Trophoblast cell (in vitro differentiated cells and primary cell): Measurements from ENCODE around the gene ROBO1.
A peak's percentile ranks its signal among the peaks of the same experiment; 100 is the strongest.

Source experiments
- DNase-seq, 2 donors: peaks; one replicate each; pipeline ENCODE4 v3.0.0-alpha.2; 2016
- H2AFZ ChIP-seq: 2 replicates; pipeline ENCODE4 v1.6.1; 2013; ENCODE audit warnings: low read length, moderate library complexity, mild to moderate bottlenecking; ENCODE audit not compliant: insufficient read depth, poor library complexity
- H2AK5ac ChIP-seq: 2 replicates; pipeline ENCODE4 v1.6.1; 2013; ENCODE audit warnings: mild to moderate bottlenecking, low read length
- H2BK120ac ChIP-seq: 2 replicates; pipeline ENCODE4 v1.6.1; 2013; ENCODE audit warnings: low read length, mild to moderate bottlenecking, moderate library complexity; ENCODE audit not compliant: insufficient read depth, poor library complexity
- H2BK12ac ChIP-seq: 2 replicates; pipeline ENCODE4 v1.6.1; 2013; ENCODE audit warnings: mild to moderate bottlenecking, low read length, moderate library complexity
- H2BK5ac ChIP-seq: 2 replicates; pipeline ENCODE4 v1.6.1; 2013; ENCODE audit warnings: low read length, low read depth, moderate library complexity, mild to moderate bottlenecking; ENCODE audit not compliant: poor library complexity
- H3K14ac ChIP-seq: 2 replicates; pipeline ENCODE4 v1.6.1; 2013; ENCODE audit warnings: mild to moderate bottlenecking, low read length
- H3K18ac ChIP-seq: 2 replicates; pipeline ENCODE4 v1.6.1; 2013; ENCODE audit warnings: mild to moderate bottlenecking, low read length
- H3K23ac ChIP-seq: 2 replicates; pipeline ENCODE4 v1.6.1; 2013; ENCODE audit warnings: low read length
- H3K27ac ChIP-seq: 2 replicates; pipeline ENCODE4 v1.5.1; 2013; ENCODE audit warnings: low read depth, mild to moderate bottlenecking, inconsistent platforms, low read length, moderate library complexity
- H3K27me3 ChIP-seq: 2 replicates; pipeline ENCODE4 v1.6.1; 2013; ENCODE audit warnings: inconsistent platforms, mild to moderate bottlenecking, low read length, moderate library complexity; ENCODE audit not compliant: insufficient read depth
- H3K36me3 ChIP-seq, 2 experiments: 1 replicate in 1 of 2; 2 replicates in 1 of 2; pipeline ENCODE4 v1.6.1; 2013; ENCODE audit warnings: low read length in 2 of 2, mild to moderate bottlenecking in 2 of 2, moderate library complexity in 1 of 2; ENCODE audit not compliant: insufficient read depth in 2 of 2, control insufficient read depth in 1 of 2
- H3K4ac ChIP-seq: 2 replicates; pipeline ENCODE4 v1.6.1; 2013; ENCODE audit warnings: low read depth, mild to moderate bottlenecking, low read length, moderate library complexity
- H3K4me1 ChIP-seq, 2 experiments: 1 replicate in 1 of 2; 2 replicates in 1 of 2; pipeline ENCODE4 v1.6.1; 2013; ENCODE audit warnings: low read length in 2 of 2, mild to moderate bottlenecking in 2 of 2, moderate library complexity in 1 of 2; ENCODE audit not compliant: insufficient read depth in 2 of 2, control insufficient read depth in 1 of 2
- H3K4me2 ChIP-seq: 2 replicates; pipeline ENCODE4 v1.6.1; 2013; ENCODE audit warnings: inconsistent platforms, mild to moderate bottlenecking, low read length, moderate library complexity
- H3K4me3 ChIP-seq: 2 replicates; pipeline ENCODE4 v1.5.1; 2013; ENCODE audit warnings: mild to moderate bottlenecking, low read depth, low read length, inconsistent platforms
- H3K79me1 ChIP-seq: one replicate; pipeline ENCODE4 v1.6.1; 2013; ENCODE audit warnings: low read length
- H3K79me2 ChIP-seq: 2 replicates; pipeline ENCODE4 v1.6.1; 2013; ENCODE audit warnings: low read length, mild to moderate bottlenecking; ENCODE audit not compliant: control insufficient read depth, insufficient read depth, poor library complexity
- H3K9ac ChIP-seq: 2 replicates; pipeline ENCODE4 v1.6.1; 2013; ENCODE audit warnings: mild to moderate bottlenecking, low read length
- H3K9me3 ChIP-seq: 2 replicates; pipeline ENCODE4 v1.6.1; 2013; ENCODE audit warnings: low read depth, mild to moderate bottlenecking, control low read depth, inconsistent platforms, low read length; ENCODE audit not compliant: insufficient read depth
- H4K12ac ChIP-seq: 2 replicates; pipeline ENCODE4 v1.6.1; 2013; ENCODE audit warnings: low read depth, mild to moderate bottlenecking, low read length, moderate library complexity
- H4K8ac ChIP-seq: 2 replicates; pipeline ENCODE4 v1.6.1; 2013; ENCODE audit warnings: low read depth, mild to moderate bottlenecking, low read length, moderate library complexity
- H4K91ac ChIP-seq: one replicate; pipeline ENCODE4 v1.6.1; 2013; ENCODE audit warnings: low read depth, mild to moderate bottlenecking, low read length, moderate library complexity
- WGBS: extraction: QIAGEN DNeasy Blood & Tissue Kit; methylation state at CpG from one replicate; pipeline ENCODE4 v1.1.7; 2013; ENCODE audit warnings: missing lambda C conversion rate; ENCODE audit not compliant: insufficient read length, insufficient coverage; ENCODE audit errors: extremely low coverage; 5-methylcytosine and 5-hydroxymethylcytosine counted together

The ROBO1 gene

DNA sequence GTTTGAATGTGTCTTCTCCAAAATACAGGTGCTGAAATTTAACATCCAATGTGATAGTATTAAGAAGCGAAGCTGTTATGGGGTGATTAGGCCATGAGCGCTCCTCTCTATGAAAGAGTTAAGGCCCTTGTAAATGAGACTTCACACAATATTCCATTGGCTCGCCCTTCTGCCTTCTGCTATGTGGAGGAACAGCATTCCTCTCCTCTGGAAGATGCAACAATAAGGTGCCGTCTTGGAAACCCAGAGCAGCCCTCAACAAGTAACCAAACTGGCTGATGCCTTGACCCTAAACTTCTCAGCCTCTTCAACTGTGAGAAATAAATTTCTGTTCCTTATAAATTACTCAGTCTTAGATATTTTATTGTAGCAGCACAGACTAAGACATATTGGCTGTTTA, 874.6 kb downstream of the ROBO1 start:
- Histone ChIP-seq H3K4ac (no peak overlapping the region), H3K4me2 (no peak overlapping the region), H3K36me3 (no peaks in the 10 kb centered on the region), H2BK5ac (no peak overlapping the region), H3K9ac (no peak overlapping the region), H3K79me2 (no peaks in the 10 kb centered on the region), H4K12ac (no peak overlapping the region), H2BK12ac (no peak overlapping the region), H3K14ac (no peak overlapping the region), H3K4me1 (peaks cover 0 to 5% of the 10 kb centered on the region in 2 experiments), H3K23ac (no peak overlapping the region), H2BK120ac (no peak overlapping the region), H3K27me3 (no peaks in the 10 kb centered on the region), H2AK5ac (no peak overlapping the region), H4K8ac (no peak overlapping the region), H3K79me1 (no peaks in the 10 kb centered on the region), H3K9me3 (no peaks in the 10 kb centered on the region), H3K27ac (no peak overlapping the region), H3K4me3 (no peak overlapping the region), H3K18ac (no peak overlapping the region), H4K91ac (no peak overlapping the region), H2AFZ (no peak overlapping the region)
- DNase-seq, result peak; percentile 30 to 77
- no CpG with 5 or more reads among the region's 4 CpGs for WGBS

DNA sequence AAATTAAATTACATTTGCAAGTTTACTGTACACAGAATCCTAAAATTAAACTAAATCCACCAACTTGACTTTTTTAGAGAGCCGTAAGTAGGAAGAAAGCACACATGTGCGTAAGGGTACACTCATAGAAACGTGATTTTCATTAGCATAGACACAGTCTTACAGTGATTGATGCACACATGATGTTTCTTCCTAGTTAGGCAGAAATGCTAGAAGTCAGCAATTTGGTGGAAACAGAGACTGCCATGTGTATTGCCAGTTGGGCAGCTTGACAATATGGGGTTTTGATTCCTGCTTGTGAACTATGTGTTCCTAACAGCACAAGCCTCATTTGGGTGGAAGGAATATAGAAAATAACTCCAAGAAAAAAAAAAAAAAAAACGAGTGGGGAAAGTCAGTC, 878.5 kb downstream of the ROBO1 start:
- Histone ChIP-seq H3K27me3 (no peaks in the 10 kb centered on the region), H3K23ac (no peak overlapping the region), H3K4ac (no peak overlapping the region), H3K9me3 (no peaks in the 10 kb centered on the region), H3K79me1 (no peaks in the 10 kb centered on the region), H4K91ac (no peak overlapping the region), H3K79me2 (no peaks in the 10 kb centered on the region), H3K27ac (no peak overlapping the region), H2BK12ac (no peak overlapping the region), H2BK5ac (no peak overlapping the region), H3K36me3 (no peaks in the 10 kb centered on the region), H4K8ac (no peak overlapping the region), H3K9ac (no peak overlapping the region), H3K4me2 (no peak overlapping the region), H4K12ac (no peak overlapping the region), H2AK5ac (no peak overlapping the region), H2BK120ac (no peak overlapping the region), H3K14ac (no peak overlapping the region), H3K4me1 (peaks cover 2 to 5% of the 10 kb centered on the region in 2 experiments), H3K18ac (no peak overlapping the region), H3K4me3 (no peak overlapping the region), H2AFZ (no peak overlapping the region)
- no CpG with 5 or more reads among the region's 4 CpGs for WGBS
- no peak for DNase-seq

GRCh38 chr3:78888635-78889034, 879.2 kb downstream of the ROBO1 start:
- Histone ChIP-seq H3K23ac (no peak overlapping the region), H3K9ac (no peak overlapping the region), H3K4me1 (peaks cover 2 to 5% of the 10 kb centered on the region in 2 experiments)

GRCh38 chr3:78887547-78888011, 880.2 kb downstream of the ROBO1 start:
- Histone ChIP-seq H3K27ac (no peak overlapping the region), H4K8ac (no peak overlapping the region), H3K23ac (no peak overlapping the region), H3K27me3 (no peaks in the 10 kb centered on the region), H2BK120ac (no peak overlapping the region), H3K9ac (no peak overlapping the region), H3K4ac (no peak overlapping the region), H3K14ac (no peak overlapping the region), H4K91ac (no peak overlapping the region), H3K4me2 (no peak overlapping the region), H3K18ac (no peak overlapping the region), H3K36me3 (no peaks in the 10 kb centered on the region), H4K12ac (no peak overlapping the region), H2AK5ac (no peak overlapping the region), H2BK12ac (no peak overlapping the region), H3K9me3 (no peaks in the 10 kb centered on the region), H3K4me1 (peaks cover 0 to 2% of the 10 kb centered on the region in 2 experiments), H3K79me2 (no peaks in the 10 kb centered on the region), H3K79me1 (no peaks in the 10 kb centered on the region), H2AFZ (no peak overlapping the region), H3K4me3 (no peak overlapping the region), H2BK5ac (no peak overlapping the region)
- WGBS, result no CpG with 5 or more reads among the region's 1 CpG
- no peak for DNase-seq

More at GRCh38 chr3:78888635-78889034, 879.2 kb downstream of the ROBO1 start:
- H4K8ac ChIP-seq, result no peak overlapping the region
- H3K9me3 ChIP-seq, result no peaks in the 10 kb centered on the region
- no peaks in the 10 kb centered on the region for H3K36me3 ChIP-seq
- no peak overlapping the region for H2BK120ac ChIP-seq
- H3K79me1 ChIP-seq, result no peaks in the 10 kb centered on the region
- H3K14ac ChIP-seq, result no peak overlapping the region
- H2AK5ac ChIP-seq, result no peak overlapping the region
- H3K27ac ChIP-seq, result no peak overlapping the region
- no peak overlapping the region for H4K12ac ChIP-seq
- no peaks in the 10 kb centered on the region for H3K27me3 ChIP-seq
- H2BK12ac ChIP-seq, result no peak overlapping the region
- no peak overlapping the region for H4K91ac ChIP-seq
- H3K4me3 ChIP-seq, result no peak overlapping the region
- H3K4ac ChIP-seq, result no peak overlapping the region
- no peak for DNase-seq
- no peak overlapping the region for H2BK5ac ChIP-seq
- H3K18ac ChIP-seq, result no peak overlapping the region
- no peaks in the 10 kb centered on the region for H3K79me2 ChIP-seq
- no peak overlapping the region for H2AFZ ChIP-seq
- H3K4me2 ChIP-seq, result no peak overlapping the region
